ENCODE results near the gene ERC1. TPM values are rescaled to one million over a fixed set of nuclear protein-coding genes. Genes with fewer than 3 reads are reported as not detected.
A peak's percentile ranks its signal among the peaks of the same experiment; 100 is the strongest.

Gene ERC1
- total and polyA plus RNA-seq, 5 experiments from 2014 or later = 14.0 to 51.9 (median 22.5) TPM

- Mint-ChIP-seq H3K36me3 (peaks cover 9 to 71% (median 66%) of the 10 kb centered on the region in 3 donors), H3K4me3 (no peak overlapping the region), H3K9me3 (no peaks in the 10 kb centered on the region), H3K4me1 (no peaks in the 10 kb centered on the region), H3K27ac (no peak overlapping the region), H3K27me3 (no peaks in the 10 kb centered on the region)
- ATAC-seq = no peak
- POLR2A ChIA-PET = no interaction called here
- no peak for DNase-seq
Measured at GRCh38 chr12:1410794-1411193, 419.8 kb downstream of the ERC1 start.

GRCh38 chr12:1413930-1414329, 422.9 kb downstream of the ERC1 start:
- Mint-ChIP-seq H3K36me3 (peaks cover 22 to 84% (median 80%) of the 10 kb centered on the region in 3 donors), H3K9me3 (peaks cover 0 to 4% (median 0%) of the 10 kb centered on the region in 9 donors), H3K4me1 (no peaks in the 10 kb centered on the region), H3K27me3 (no peaks in the 10 kb centered on the region), H3K4me3 (no peak overlapping the region), H3K27ac (no peak overlapping the region)
- DNase-seq (no peak), ATAC-seq (no peak)
- POLR2A ChIA-PET = no interaction called here

GRCh38 chr12:1418144-1418543, 427.1 kb downstream of the ERC1 start:
- H3K4me1 Mint-ChIP-seq = peaks cover 0 to 6% (median 0%) of the 10 kb centered on the region in 4 donors
- POLR2A ChIA-PET = no interaction called here
- DNase-seq = no peak
- H3K27me3 Mint-ChIP-seq = no peaks in the 10 kb centered on the region
- H3K36me3 Mint-ChIP-seq = peaks cover 37 to 80% (median 64%) of the 10 kb centered on the region in 3 donors
- H3K4me3 Mint-ChIP-seq = no peak overlapping the region
- ATAC-seq = no peak
- H3K9me3 Mint-ChIP-seq = peaks cover 0 to 26% (median 9%) of the 10 kb centered on the region in 9 donors
- H3K27ac Mint-ChIP-seq = no peak overlapping the region

GRCh38 chr12:1419849-1420371, 428.9 kb downstream of the ERC1 start:
- H3K4me3 Mint-ChIP-seq = no peak overlapping the region
- H3K27me3 Mint-ChIP-seq = no peaks in the 10 kb centered on the region
- no peak overlapping the region for H3K27ac Mint-ChIP-seq
- POLR2A ChIA-PET = no interaction called here
- peaks cover 0 to 7% (median 0%) of the 10 kb centered on the region in 4 donors for H3K4me1 Mint-ChIP-seq
- no peak for DNase-seq
- no peak for ATAC-seq
- peaks cover 37 to 66% (median 49%) of the 10 kb centered on the region in 3 donors for H3K36me3 Mint-ChIP-seq
- H3K9me3 Mint-ChIP-seq = peaks cover 0 to 26% (median 9%) of the 10 kb centered on the region in 9 donors

- DNase-seq (no peak), ATAC-seq (no peak)
- POLR2A ChIA-PET = no interaction called here
- Mint-ChIP-seq H3K9me3 (peaks cover 0 to 26% (median 9%) of the 10 kb centered on the region in 9 donors), H3K27ac (no peak overlapping the region), H3K27me3 (no peaks in the 10 kb centered on the region), H3K4me3 (no peak overlapping the region), H3K4me1 (peaks cover 0 to 7% (median 0%) of the 10 kb centered on the region in 4 donors), H3K36me3 (peaks cover 37 to 56% (median 40%) of the 10 kb centered on the region in 3 donors)
Measured at GRCh38 chr12:1421091-1421846, 430.2 kb downstream of the ERC1 start.

- H3K36me3 Mint-ChIP-seq = peaks cover 30 to 46% (median 41%) of the 10 kb centered on the region in 3 donors
- H3K27ac Mint-ChIP-seq = peak overlapping the region in 1 of 10 donors; percentile 11
- no peak for DNase-seq
- H3K9me3 Mint-ChIP-seq = peaks cover 0 to 26% (median 9%) of the 10 kb centered on the region in 9 donors
- H3K4me1 Mint-ChIP-seq = peaks cover 0 to 7% (median 0%) of the 10 kb centered on the region in 4 donors
- no peak for ATAC-seq
- no peak overlapping the region for H3K4me3 Mint-ChIP-seq
- no peaks in the 10 kb centered on the region for H3K27me3 Mint-ChIP-seq
- POLR2A ChIA-PET = interaction anchor here (0.6 kb wide), 1 partner anchor 39 kb away, joined by 3 read pairs; no protein-coding TSS in a partner anchor
Measured at GRCh38 chr12:1422604-1423315, 431.7 kb downstream of the ERC1 start.

- Mint-ChIP-seq H3K27ac (no peak overlapping the region), H3K27me3 (no peaks in the 10 kb centered on the region)
- POLR2A ChIA-PET = no interaction called here
Measured at GRCh38 chr12:1424674-1425395, 433.8 kb downstream of the ERC1 start.

GRCh38 chr12:1425396-1425729, 434.3 kb downstream of the ERC1 start:
- POLR2A ChIA-PET = no interaction called here
- no peak for ATAC-seq
- Mint-ChIP-seq H3K9me3 (peaks cover 0 to 14% (median 4%) of the 10 kb centered on the region in 9 donors), H3K4me1 (peaks cover 0 to 7% (median 0%) of the 10 kb centered on the region in 4 donors), H3K36me3 (peaks cover 11 to 22% (median 22%) of the 10 kb centered on the region in 3 donors), H3K4me3 (no peak overlapping the region), H3K27ac (no peak overlapping the region), H3K27me3 (no peaks in the 10 kb centered on the region)
- no peak for DNase-seq

More at GRCh38 chr12:1424674-1425395, 433.8 kb downstream of the ERC1 start:
- Mint-ChIP-seq H3K4me3 (no peak overlapping the region), H3K4me1 (peaks cover 0 to 7% (median 0%) of the 10 kb centered on the region in 4 donors), H3K9me3 (peaks cover 0 to 16% (median 4%) of the 10 kb centered on the region in 9 donors), H3K36me3 (peaks cover 11 to 26% (median 22%) of the 10 kb centered on the region in 3 donors)
- DNase-seq = no peak
- no peak for ATAC-seq

- ATAC-seq (no peak), DNase-seq (no peak)
- Mint-ChIP-seq H3K4me1 (no peaks in the 10 kb centered on the region), H3K9me3 (no peaks in the 10 kb centered on the region), H3K36me3 (peaks cover 0 to 14% (median 0%) of the 10 kb centered on the region in 3 donors), H3K27me3 (no peaks in the 10 kb centered on the region), H3K27ac (peak overlapping the region in 1 of 10 donors; percentile 12), H3K4me3 (no peak overlapping the region)
- POLR2A ChIA-PET = no interaction called here
Measured at GRCh38 chr12:1428671-1429070, 437.6 kb downstream of the ERC1 start.

- no peak overlapping the region for H3K27ac Mint-ChIP-seq
- POLR2A ChIA-PET = no interaction called here
- ATAC-seq (no peak), DNase-seq (no peak)
- H3K27me3 Mint-ChIP-seq = no peaks in the 10 kb centered on the region
- H3K4me1 Mint-ChIP-seq = peaks cover 0 to 3% (median 0%) of the 10 kb centered on the region in 4 donors
- H3K36me3 Mint-ChIP-seq = peaks cover 0 to 18% (median 0%) of the 10 kb centered on the region in 3 donors
- H3K4me3 Mint-ChIP-seq = no peak overlapping the region
- no peaks in the 10 kb centered on the region for H3K9me3 Mint-ChIP-seq
Measured at GRCh38 chr12:1429980-1430379, 439.0 kb downstream of the ERC1 start.

- H3K27ac Mint-ChIP-seq = peak overlapping the region in 1 of 10 donors; percentile 11
- POLR2A ChIA-PET = no interaction called here
- peaks cover 0 to 7% (median 0%) of the 10 kb centered on the region in 3 donors for H3K36me3 Mint-ChIP-seq
- no peaks in the 10 kb centered on the region for H3K27me3 Mint-ChIP-seq
- no peak overlapping the region for H3K4me3 Mint-ChIP-seq
- peaks cover 0 to 5% (median 0%) of the 10 kb centered on the region in 4 donors for H3K4me1 Mint-ChIP-seq
- DNase-seq = no peak
- ATAC-seq = no peak
- H3K9me3 Mint-ChIP-seq = no peaks in the 10 kb centered on the region
Measured at GRCh38 chr12:1434296-1434955, 443.4 kb downstream of the ERC1 start.

GRCh38 chr12:1435044-1435443, 444.0 kb downstream of the ERC1 start:
- Mint-ChIP-seq H3K27me3 (no peaks in the 10 kb centered on the region), H3K36me3 (peaks cover 0 to 11% (median 0%) of the 10 kb centered on the region in 3 donors), H3K9me3 (no peaks in the 10 kb centered on the region), H3K27ac (no peak overlapping the region), H3K4me1 (peaks cover 0 to 7% (median 0%) of the 10 kb centered on the region in 4 donors), H3K4me3 (no peak overlapping the region)
- ATAC-seq (no peak), DNase-seq (no peak)
- POLR2A ChIA-PET = interaction anchor here (0.9 kb wide), 1 partner anchor 38 kb away, joined by 3 read pairs; no protein-coding TSS in a partner anchor
